ENCODE results near the gene CDC14A.
"Not testable (repeated sequence)": the region's sequence is repeated elsewhere in the genome, so short reads cannot be mapped to it uniquely, and the experiment has no call there.

CDC14A gene

DNA sequence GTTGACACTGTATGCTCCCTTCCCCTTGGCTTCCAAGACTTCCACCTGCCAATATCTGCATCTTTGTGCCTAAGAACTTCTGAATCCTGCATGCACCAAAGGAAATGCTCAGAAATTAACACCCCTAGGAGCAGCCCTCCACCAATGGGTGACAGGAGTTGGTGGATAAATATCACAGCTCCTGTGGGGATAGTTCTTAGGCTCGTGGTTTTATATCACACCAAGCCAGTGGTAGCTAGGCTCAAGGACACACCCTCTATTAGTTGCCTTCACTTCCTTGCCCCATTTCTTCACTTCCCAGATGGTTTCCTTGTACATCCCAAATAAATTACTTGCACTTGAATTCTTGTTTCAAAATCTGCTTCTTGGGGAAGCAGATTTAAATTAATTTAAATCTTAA is 16.9 kb upstream of the CDC14A start:
- DNase-seq (ENCODE audit: low read depth) = no peak

- DNase-seq (ENCODE audit: low read depth) = not testable (repeated sequence)
Observed at GRCh38 chr1:100337878-100338277, 14.4 kb upstream of the CDC14A start.

DNA sequence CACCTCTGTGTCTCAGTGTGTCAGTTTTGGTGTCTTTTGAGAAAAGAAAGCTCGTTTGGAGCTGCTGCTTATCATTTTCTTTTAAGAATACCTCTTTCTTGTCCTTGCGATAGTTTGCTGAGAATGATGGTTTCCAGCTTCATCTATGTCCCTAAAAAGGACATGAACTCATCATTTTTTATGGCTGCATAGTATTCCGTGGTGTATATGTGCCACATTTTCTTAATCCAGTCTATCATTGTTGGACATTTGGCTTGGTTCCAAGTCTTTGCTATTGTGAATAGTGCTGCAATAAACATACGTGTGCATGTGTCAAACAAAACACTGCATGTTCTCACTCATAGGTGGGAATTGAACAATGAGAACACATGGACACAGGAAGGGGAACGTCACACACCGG is 12.6 kb upstream of the CDC14A start:
- not testable (repeated sequence) for DNase-seq (ENCODE audit: low read depth)

DNA sequence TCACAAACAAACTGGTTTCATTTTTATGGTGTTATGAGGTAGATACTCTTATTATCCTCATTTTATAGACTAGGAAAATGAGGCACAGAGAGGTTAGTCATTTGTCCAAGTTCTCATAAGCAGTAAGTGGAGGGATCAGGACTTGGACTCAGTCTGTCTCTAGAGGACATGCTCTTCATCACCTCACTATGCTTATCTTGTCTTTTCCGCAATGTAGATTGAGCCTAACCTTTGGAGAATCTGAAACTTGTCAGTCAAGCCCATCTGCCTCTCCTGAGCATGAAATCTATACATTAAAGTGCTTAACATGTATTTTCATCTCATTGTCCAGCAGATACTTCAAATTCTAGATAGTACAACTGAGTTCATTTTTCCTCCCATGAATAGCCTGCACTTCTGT is 11.8 kb upstream of the CDC14A start:
- no peak for DNase-seq (ENCODE audit: low read depth)

- no peak for DNase-seq (ENCODE audit: low read depth)
Observed at GRCh38 chr1:100342348-100342747, 10.0 kb upstream of the CDC14A start.

- no peak for DNase-seq (ENCODE audit: low read depth)
Observed at GRCh38 chr1:100343897-100344296, 8.4 kb upstream of the CDC14A start.

- DNase-seq (ENCODE audit: low read depth) = no peak
Observed at GRCh38 chr1:100344774-100345173, 7.5 kb upstream of the CDC14A start.

GRCh38 chr1:100346387-100346786 is 5.9 kb upstream of the CDC14A start:
- no peak for DNase-seq (ENCODE audit: low read depth)

DNA sequence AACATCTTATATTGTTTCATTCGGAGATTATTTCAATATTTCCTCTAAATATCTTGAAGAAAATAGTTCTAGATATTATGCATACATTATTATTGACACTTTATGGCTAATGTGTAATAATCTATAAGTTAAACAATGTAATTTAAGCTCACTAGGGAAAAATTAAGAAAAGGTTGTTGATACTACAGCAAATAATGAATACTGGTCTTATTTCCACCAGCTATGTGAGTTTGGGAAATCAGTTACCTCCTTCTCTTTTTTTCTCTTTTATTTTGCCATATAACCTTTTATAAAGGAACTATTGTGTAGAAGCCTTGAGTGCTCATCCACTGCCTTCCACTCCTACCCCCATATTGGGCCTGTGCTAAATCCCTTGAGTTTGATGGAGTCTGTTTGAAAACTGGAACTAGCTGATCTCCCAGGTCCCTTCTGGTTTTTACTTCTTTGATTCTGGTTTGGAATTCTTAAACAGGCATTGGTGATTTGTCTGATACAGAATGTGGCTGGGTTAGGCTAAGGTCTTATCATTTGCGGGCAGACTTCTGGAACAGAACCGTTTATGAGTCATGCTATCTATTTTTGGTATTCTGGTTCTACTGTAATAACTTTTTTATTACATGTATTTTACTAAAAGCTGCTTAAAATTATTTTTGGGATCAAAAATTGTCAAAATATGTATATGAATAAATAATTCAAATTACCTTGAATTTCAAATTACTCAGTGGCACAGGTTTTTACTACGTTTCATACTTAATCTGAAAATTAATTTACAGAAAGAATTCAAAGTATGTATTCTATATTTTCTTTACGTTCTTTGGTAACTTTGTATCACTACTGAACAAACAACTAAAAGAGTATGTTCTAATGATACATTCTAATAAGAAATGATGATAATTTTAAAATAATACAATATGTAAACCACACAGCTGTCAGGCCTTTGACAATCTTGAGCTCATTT is 5.0 kb upstream of the CDC14A start:
- no peak for DNase-seq (ENCODE audit: low read depth)

DNA sequence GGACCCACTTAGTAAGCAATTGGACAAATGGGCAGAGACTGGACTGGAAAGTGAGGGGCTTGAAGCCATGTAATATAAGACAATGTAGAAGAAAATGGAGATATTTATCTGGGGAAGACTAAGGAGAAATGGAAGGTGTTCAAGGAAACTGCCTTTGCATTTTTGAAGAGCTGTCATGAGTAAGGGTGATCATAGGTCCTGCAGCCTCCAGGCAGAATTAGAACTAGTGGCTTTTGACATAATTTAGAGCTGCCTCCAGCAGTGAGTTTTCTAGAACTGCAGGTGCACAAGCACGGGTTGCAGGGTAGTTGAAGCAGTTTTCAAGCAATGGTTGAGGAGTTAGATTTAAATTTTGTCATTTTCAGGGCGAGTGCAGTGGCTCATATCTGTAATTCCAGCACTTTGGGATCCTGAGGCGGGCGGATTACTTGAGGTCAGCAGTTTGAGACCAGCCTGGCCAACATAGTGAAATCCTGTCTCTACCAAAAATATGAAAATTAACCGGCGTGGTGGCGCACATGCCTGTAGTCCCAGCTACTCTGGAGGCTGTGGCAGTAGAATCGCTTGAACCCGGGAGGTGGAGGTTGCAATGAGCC is 3.7 kb upstream of the CDC14A start:
- no peak for DNase-seq (ENCODE audit: low read depth)

DNA sequence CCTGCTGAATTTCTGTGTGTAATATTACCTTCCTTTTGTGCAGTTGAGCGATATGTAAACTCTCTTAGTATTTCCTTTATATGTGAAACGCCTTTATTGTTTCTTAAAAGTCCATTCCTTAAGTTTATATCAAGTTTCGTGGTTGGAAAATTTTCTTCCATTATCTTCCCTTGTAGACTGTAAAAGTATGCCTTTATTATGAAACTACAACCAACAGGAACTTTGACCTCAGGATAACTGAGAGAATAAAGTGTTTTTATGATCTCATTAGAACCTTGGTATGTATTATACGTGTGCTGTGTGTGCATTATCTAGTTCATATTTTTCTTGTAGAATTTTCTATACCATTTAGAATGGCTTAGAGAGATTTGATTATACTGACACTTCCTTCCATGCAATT is 3.1 kb upstream of the CDC14A start:
- no peak for DNase-seq (ENCODE audit: low read depth)

DNA sequence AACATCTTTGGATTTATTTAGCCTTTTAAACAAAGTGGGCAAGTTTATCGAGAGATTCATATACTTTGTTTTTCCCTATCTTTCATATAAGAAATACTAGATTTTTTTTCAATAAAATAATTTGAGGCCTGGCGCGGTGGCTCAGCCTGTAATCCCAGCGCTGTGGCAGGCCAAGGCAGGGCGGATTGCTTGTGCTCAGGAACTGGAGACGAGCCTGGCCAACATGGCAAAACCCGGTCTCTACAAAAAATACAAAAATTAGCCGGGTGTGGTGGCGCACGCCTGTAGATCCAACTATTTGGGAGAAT is 1.6 kb upstream of the CDC14A start:
- no peak for DNase-seq (ENCODE audit: low read depth)

DNA sequence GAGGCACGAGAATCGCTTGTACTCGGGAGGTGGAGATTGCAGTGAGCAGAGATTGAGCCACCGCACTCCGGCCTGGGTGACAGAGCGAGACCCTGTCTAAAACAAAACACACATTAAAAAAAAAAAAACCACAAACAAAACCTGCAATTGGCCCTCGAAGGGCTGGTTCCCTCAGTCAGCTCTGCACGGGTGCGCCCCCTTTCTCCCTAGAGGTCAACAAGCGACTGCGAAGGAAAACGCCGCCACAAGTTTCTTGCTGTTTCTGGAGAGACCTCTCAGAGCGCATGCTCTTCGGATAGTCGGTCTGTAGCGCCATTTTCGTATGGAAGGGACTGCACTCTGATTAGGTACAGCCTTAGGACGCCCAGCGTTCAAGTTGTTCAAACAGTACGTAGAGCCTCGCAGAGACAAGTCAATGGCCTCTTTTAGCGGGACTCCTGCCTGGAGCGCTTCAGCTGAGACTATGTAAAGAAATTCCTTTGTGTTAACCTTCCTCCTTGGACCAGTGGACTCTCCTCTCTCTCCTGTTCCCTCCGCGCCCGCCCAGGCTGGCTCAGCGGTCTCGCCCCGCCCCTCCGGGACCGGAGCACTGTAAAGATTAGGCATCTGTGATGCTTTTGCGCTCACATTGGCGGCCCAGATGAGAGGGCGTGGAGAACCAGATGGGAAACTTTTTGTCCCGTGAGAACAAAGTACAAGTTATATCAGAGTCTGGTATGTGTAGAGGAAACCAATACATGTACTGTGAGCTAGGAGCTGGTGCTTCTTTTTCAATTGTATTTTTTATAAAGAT is 1.0 kb upstream of the CDC14A start:
- DNase-seq (ENCODE audit: low read depth) = peak; percentile 83

- DNase-seq (ENCODE audit: low read depth) = no peak
Observed at GRCh38 chr1:100353071-100353801, 930 bp downstream of the CDC14A start.

GRCh38 chr1:100353988-100354387 is 1.7 kb downstream of the CDC14A start:
- DNase-seq (ENCODE audit: low read depth) = no peak

DNA sequence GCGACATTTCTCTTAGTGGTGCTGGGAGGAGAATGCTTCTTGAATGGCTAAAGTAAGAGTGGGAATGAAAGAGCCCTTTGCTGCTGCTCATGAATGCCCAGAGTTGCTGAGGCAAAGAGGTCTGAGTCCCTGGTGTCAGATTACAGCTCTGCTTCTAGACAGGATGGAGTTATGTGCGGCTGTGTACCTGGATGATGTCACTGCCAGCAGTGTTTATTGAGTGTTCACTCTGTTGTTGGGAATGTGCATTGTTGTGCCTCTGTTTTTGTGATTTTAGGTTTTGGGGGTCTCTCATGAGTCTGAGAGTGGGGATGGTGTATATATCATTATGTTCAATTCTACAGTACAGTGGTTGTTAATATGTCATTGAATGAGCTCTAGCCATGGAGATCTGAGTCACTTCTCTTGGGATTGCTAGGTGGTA is 2.7 kb downstream of the CDC14A start:
- DNase-seq (ENCODE audit: low read depth) = no peak

DNA sequence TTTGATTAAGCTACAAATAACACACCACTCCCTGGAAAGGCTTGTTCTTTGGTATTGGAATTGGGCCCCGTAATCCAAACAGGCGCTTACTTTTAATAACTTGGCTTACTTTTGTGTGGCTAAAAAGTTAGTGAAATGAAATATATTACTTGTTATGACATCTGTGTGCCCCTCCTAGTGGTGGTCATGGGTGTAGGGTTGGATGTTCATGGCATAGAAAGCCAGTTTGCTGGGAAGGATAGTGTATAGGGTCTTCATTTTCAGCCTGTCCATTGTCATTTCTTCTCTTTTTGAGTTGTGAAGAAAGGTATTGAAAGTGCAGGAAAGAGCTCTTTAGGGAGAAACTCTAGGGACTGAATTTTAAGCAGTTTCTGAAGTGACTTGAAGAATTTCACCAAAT is 5.9 kb downstream of the CDC14A start:
- no peak for DNase-seq (ENCODE audit: low read depth)

DNA sequence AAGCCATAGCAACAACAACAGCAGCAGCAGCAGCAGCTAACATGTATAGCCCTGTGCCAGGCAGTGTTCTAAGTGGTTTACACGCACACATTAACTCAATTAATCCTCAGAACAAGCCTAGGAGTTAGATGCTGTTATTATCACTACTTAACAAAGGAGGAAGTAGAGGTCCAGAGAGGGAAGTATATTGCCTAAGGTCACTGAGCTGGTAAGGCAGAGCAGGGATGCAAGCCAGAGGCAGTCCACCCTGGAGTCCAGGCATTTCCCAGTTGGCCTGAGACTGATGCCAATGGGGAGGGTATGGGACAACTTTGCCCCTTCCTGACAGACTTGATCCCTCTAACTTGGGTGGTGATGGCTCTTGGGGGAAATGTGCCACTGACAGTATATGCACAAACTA is 6.8 kb downstream of the CDC14A start:
- DNase-seq (ENCODE audit: low read depth) = no peak

- no peak for DNase-seq (ENCODE audit: low read depth)
Observed at GRCh38 chr1:100360790-100361510, 8.6 kb downstream of the CDC14A start.

DNA sequence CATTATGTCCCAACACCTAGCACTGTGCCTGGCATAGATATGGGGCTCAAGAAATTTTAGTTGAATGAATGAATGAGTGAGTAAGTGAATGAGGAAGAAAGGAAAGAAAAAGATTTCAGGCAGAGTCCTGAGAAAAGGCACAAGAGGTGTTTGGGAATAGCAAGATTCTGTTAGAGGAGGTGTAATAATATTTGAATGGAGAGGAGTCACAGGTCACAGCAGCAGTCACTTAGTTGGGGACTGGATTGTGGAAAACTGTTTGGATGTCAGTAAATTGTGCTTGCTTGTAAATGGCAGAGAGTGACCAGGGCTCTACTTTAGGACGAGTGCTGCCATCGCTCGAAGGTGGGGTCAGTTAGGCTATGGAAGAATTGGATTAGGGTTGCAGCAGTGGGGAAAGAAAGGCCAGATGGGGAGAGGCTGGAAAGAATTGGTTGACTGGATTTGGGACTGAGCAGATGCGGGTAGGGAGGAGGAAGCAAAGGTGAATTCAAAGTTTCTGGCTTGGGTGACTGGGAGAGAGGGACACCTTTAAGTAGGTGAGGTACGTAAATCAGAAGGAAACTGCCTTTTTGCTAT is 9.3 kb downstream of the CDC14A start:
- DNase-seq (ENCODE audit: low read depth) = no peak

GRCh38 chr1:100362821-100363466 is 10.6 kb downstream of the CDC14A start:
- DNase-seq (ENCODE audit: low read depth) = no peak

Measured in HS-5 (cell line).